VCaP (cell line): ENCODE measurements around the gene IFT25.

Experiments used
- H3K27ac ChIP-seq: fragments of 450-650 bp; 2 replicates; pipeline ENCODE4 v1.5.1; 2017
- CTCF ChIP-seq: fragments of 450-650 bp; conservative IDR thresholded peaks from 2 replicates; pipeline ENCODE4 v1.5.1; 2017; ENCODE audit warnings: mild to moderate bottlenecking, moderate library complexity

IFT25 gene

GRCh38 chr1:53946252-53947171, 1.0 kb upstream of the IFT25 start, which contains the start of gene LRRC42:
LRRC42 (plus strand) TSS chr1:53946350; CDS start chr1:53952000, 5,650 bp downstream.
- H3K27ac ChIP-seq = peak within 1 kb of the TSS; percentile 77
- TF ChIP-seq CTCF = peak; percentile 58

GRCh38 chr1:53945183-53945432, 391 bp downstream of the IFT25 start:
- peak overlapping the region; percentile 77 for H3K27ac ChIP-seq
- no peak for TF ChIP-seq CTCF

GRCh38 chr1:53944469-53945182, 873 bp downstream of the IFT25 start:
- H3K27ac ChIP-seq = peak overlapping the region; percentile 77

GRCh38 chr1:53943490-53944043, 1.9 kb downstream of the IFT25 start:
- no peak for TF ChIP-seq CTCF
- H3K27ac ChIP-seq = peak overlapping the region; percentile 77; the same call in 1 of the 2 replicates

More at GRCh38 chr1:53944469-53945182, 873 bp downstream of the IFT25 start:
- no peak for TF ChIP-seq CTCF

- H3K27ac ChIP-seq = no peak overlapping the region
- TF ChIP-seq CTCF = no peak
These were observed 2.4 kb downstream of the IFT25 start for GRCh38 chr1:53943090-53943489.

GRCh38 chr1:53942127-53942957, 3.2 kb downstream of the IFT25 start:
- no peak overlapping the region for H3K27ac ChIP-seq
- no peak for TF ChIP-seq CTCF
